Memory B cell (primary cell): Measurements from ENCODE around the gene PRKAG2.

Source experiments
- ATAC-seq: fragments of 150-1000 bp; cut with Tn5 transposase; 2 replicates; pipeline ENCODE4 v1.10.0; 2021; ENCODE audit warnings: low read depth, mild to moderate bottlenecking, moderate library complexity
- DNase-seq, 2 donors: peaks; one replicate each; pipeline ENCODE4 v3.0.0; 2022; ENCODE audit warnings: low spot score in 2 of 2
- H3K27ac Mint-ChIP-seq: one replicate; pipeline ENCODE4 v1.8.0; 2022; ENCODE audit warnings: mild to moderate bottlenecking, moderate library complexity, mixed read lengths
- H3K27me3 Mint-ChIP-seq: one replicate; pipeline ENCODE4 v1.8.0; 2022; ENCODE audit warnings: mixed read lengths
- H3K36me3 Mint-ChIP-seq: one replicate; pipeline ENCODE4 v1.8.0; 2022; ENCODE audit warnings: mild to moderate bottlenecking, mixed read lengths
- H3K4me1 Mint-ChIP-seq: one replicate; pipeline ENCODE4 v1.8.0; 2022; ENCODE audit warnings: mixed read lengths
- H3K4me3 Mint-ChIP-seq: one replicate; pipeline ENCODE4 v1.8.0; 2022; ENCODE audit warnings: mild to moderate bottlenecking, moderate library complexity, mixed read lengths
- H3K9me3 Mint-ChIP-seq: one replicate; pipeline ENCODE4 v1.8.0; 2022; ENCODE audit warnings: mixed read lengths

The PRKAG2 gene

DNA sequence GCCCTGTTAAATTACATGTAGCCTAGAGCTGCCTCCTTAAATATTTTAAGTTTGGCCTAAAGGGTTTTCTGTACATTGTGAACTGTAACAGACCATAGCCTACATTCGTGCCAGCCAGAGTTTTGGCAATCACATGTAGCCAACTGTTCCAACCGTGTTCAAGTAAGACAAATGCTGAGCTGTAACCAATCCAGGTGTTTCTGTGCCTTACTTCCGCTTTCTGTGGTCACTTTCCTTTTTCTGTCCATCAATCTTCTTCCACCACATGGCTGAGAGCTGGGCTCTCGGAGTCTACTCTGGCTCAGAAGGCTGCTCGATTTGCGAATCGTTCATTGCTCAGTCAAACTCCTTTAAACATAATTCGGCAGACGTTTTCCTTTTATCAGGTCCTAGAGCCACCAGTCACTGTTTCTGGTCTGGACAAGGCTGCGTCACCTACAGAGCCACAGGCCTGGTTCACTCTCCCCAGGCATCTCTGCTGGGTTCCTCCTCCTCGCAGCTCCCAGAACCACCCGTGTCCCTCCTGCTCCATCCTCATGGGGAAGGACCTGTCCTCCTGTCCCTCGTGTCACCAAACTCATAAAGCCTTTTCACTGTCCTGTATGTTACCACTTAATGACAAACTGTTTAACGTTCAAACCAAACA is 199.2 kb downstream of the PRKAG2 start:
- Mint-ChIP-seq H3K27ac (peak overlapping the region; percentile 18), H3K4me1 (peaks cover 18% of the 10 kb centered on the region), H3K4me3 (no peak overlapping the region), H3K9me3 (no peaks in the 10 kb centered on the region), H3K27me3 (no peaks in the 10 kb centered on the region), H3K36me3 (peaks cover 29% of the 10 kb centered on the region)
- ATAC-seq, result no peak
- DNase-seq, result no peak

DNA sequence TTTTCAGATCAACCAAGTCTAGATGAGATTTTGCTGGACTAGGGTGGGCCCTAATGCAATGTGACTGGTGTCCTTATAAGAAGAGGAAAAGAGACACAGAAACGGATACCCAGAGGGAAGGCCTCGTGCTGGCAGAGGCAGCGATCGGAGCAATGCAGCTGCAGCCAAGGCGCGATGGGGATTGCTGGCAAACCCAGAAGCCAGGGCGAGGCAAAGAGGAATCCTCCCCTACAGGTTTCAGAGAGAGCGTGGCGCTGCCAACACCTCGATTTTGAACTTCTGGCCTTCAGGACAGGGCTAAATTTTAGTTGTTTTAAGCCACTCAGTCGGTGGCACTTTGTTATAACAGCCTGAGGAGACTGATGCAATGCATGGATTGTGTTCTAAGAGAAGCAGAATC is 200.2 kb downstream of the PRKAG2 start:
- Mint-ChIP-seq H3K4me3 (no peak overlapping the region), H3K27ac (no peak overlapping the region), H3K36me3 (peaks cover 33% of the 10 kb centered on the region), H3K4me1 (peaks cover 16% of the 10 kb centered on the region), H3K27me3 (no peaks in the 10 kb centered on the region), H3K9me3 (no peaks in the 10 kb centered on the region)
- ATAC-seq (no peak), DNase-seq (no peak)

DNA sequence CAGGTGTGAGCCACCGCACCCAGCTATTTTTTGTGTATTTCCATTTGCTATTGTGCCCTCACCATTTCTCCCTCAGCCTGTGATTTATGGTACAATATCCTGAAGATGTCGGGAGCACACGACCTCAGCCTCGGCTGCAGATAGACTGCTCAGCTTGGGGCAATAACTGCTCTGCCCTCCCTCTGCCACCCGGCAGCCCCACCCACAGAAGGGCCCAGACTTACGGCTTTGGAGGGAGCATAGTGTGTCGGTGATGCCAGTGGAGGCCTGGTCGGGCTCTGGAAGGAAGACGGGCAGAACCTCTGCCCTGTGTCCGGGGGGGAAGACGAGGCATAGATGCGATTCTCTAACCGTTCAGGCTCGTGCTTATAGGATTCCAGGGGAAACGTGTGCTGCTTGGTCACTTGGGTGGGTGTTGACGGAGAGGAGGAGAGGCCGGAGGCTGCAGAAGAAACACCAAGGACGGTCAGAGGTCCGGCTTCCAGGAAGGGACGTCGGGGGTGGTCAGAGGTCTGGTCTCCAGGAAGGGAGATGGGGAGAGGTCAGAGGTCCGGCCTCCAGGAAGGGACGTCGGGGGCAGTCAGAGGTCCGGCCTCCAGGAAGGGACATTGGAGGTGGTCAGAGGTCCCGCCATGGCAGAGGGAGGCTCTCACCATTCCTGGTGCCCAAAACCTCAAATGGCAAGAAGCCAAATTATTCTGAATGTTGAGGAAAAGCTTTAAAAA is 201.6 kb downstream of the PRKAG2 start:
- H3K9me3 Mint-ChIP-seq, result peaks cover under 1% of the 10 kb centered on the region
- H3K4me3 Mint-ChIP-seq, result no peak overlapping the region
- peaks cover 14% of the 10 kb centered on the region for H3K4me1 Mint-ChIP-seq
- DNase-seq (no peak), ATAC-seq (no peak)
- peaks cover 35% of the 10 kb centered on the region for H3K36me3 Mint-ChIP-seq
- no peaks in the 10 kb centered on the region for H3K27me3 Mint-ChIP-seq
- no peak overlapping the region for H3K27ac Mint-ChIP-seq

DNA sequence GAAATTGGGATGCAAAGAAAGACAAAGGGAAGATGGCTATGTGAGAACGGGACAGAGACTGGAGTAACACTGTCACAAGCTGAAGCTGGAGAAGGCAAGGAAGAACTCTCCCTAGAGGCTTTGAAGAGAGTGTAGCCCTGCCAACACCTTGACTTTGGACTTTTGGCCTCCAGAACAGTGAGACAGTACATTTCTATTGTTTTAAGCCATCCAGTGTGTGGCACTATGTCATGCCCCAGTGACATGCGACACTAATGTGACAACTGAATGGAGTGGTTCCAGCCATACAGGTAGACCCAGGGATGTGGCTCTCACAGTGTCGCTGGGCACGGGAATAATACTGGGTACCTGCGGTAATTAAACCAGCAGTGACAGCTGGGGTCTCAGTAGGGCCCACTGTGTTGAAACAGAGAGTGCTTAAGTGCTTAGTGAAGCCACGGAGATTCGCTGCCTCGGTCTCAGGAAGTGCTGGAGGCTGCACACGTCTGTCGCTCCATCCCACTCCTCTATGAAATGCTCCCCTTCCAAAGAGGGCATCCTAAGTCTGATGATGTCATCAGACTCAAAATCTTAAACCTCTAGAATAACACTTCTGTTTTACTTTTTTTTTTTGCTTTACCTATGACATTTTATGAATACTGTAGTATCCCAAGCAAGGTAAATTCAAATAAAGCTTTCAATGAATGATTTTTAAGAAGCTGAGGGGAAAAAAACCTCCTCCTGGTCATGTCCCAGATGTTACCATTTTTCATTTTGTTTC is 202.6 kb downstream of the PRKAG2 start:
- no peak overlapping the region for H3K4me3 Mint-ChIP-seq
- H3K27ac Mint-ChIP-seq, result no peak overlapping the region
- no peak for DNase-seq
- peaks cover 5% of the 10 kb centered on the region for H3K9me3 Mint-ChIP-seq
- H3K4me1 Mint-ChIP-seq, result peaks cover 16% of the 10 kb centered on the region
- H3K27me3 Mint-ChIP-seq, result no peaks in the 10 kb centered on the region
- peaks cover 45% of the 10 kb centered on the region for H3K36me3 Mint-ChIP-seq
- no peak for ATAC-seq

- Mint-ChIP-seq H3K9me3 (peaks cover 9% of the 10 kb centered on the region), H3K27ac (no peak overlapping the region), H3K27me3 (no peaks in the 10 kb centered on the region), H3K4me3 (no peak overlapping the region), H3K4me1 (peaks cover 17% of the 10 kb centered on the region), H3K36me3 (peaks cover 54% of the 10 kb centered on the region)
- DNase-seq (no peak), ATAC-seq (no peak)
Measured at GRCh38 chr7:151673216-151673615, 203.7 kb downstream of the PRKAG2 start.

DNA sequence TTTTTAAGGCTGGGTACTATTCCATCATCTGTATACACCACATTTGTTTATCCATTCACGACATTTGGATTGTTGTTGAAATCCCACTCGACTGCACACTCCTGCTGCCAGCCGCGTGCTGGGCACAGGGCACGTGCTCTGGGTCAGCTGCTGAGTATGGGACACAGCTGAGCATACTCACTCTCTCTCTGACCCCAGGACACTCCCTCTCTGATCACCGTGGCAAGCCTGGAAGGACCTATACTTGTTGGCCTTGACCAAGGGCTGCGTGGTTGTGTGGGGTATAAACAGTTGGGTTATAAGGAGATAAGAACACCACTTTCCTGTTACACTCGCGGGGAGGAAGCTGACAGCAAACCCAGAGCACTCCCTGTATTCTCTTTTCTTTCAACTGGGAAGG is 204.2 kb downstream of the PRKAG2 start:
- Mint-ChIP-seq H3K27ac (no peak overlapping the region), H3K4me3 (no peak overlapping the region), H3K4me1 (peaks cover 12% of the 10 kb centered on the region), H3K9me3 (peaks cover 10% of the 10 kb centered on the region), H3K36me3 (peaks cover 58% of the 10 kb centered on the region), H3K27me3 (no peaks in the 10 kb centered on the region)
- no peak for DNase-seq
- ATAC-seq, result no peak

GRCh38 chr7:151671514-151671913 is 205.4 kb downstream of the PRKAG2 start:
- ATAC-seq, result no peak
- no peak for DNase-seq
- H3K27me3 Mint-ChIP-seq, result no peaks in the 10 kb centered on the region
- H3K9me3 Mint-ChIP-seq, result peaks cover 14% of the 10 kb centered on the region
- H3K4me1 Mint-ChIP-seq, result peaks cover 10% of the 10 kb centered on the region
- H3K36me3 Mint-ChIP-seq, result peaks cover 64% of the 10 kb centered on the region
- no peak overlapping the region for H3K4me3 Mint-ChIP-seq
- H3K27ac Mint-ChIP-seq, result no peak overlapping the region

- no peaks in the 10 kb centered on the region for H3K27me3 Mint-ChIP-seq
- peaks cover 14% of the 10 kb centered on the region for H3K9me3 Mint-ChIP-seq
- DNase-seq (no peak), ATAC-seq (no peak)
- no peak overlapping the region for H3K27ac Mint-ChIP-seq
- no peak overlapping the region for H3K4me3 Mint-ChIP-seq
- peaks cover 56% of the 10 kb centered on the region for H3K36me3 Mint-ChIP-seq
- H3K4me1 Mint-ChIP-seq, result peaks cover 8% of the 10 kb centered on the region
Measured at GRCh38 chr7:151669762-151670161, 207.2 kb downstream of the PRKAG2 start.

- Mint-ChIP-seq H3K27me3 (no peaks in the 10 kb centered on the region), H3K4me1 (peaks cover 10% of the 10 kb centered on the region), H3K4me3 (no peak overlapping the region), H3K27ac (no peak overlapping the region), H3K36me3 (peaks cover 40% of the 10 kb centered on the region), H3K9me3 (peaks cover 14% of the 10 kb centered on the region)
- DNase-seq (no peak), ATAC-seq (no peak)
Measured at GRCh38 chr7:151666886-151667285, 210.0 kb downstream of the PRKAG2 start.

GRCh38 chr7:151665368-151665767 is 211.5 kb downstream of the PRKAG2 start:
- Mint-ChIP-seq H3K27me3 (no peaks in the 10 kb centered on the region), H3K4me3 (no peak overlapping the region), H3K36me3 (peaks cover 35% of the 10 kb centered on the region), H3K4me1 (peaks cover 10% of the 10 kb centered on the region), H3K9me3 (peaks cover 14% of the 10 kb centered on the region), H3K27ac (no peak overlapping the region)
- DNase-seq (no peak), ATAC-seq (no peak)

GRCh38 chr7:151664268-151664667 is 212.6 kb downstream of the PRKAG2 start:
- Mint-ChIP-seq H3K27ac (no peak overlapping the region), H3K4me1 (peaks cover 4% of the 10 kb centered on the region), H3K4me3 (no peak overlapping the region), H3K36me3 (peaks cover 24% of the 10 kb centered on the region), H3K27me3 (no peaks in the 10 kb centered on the region), H3K9me3 (peaks cover 9% of the 10 kb centered on the region)
- ATAC-seq (no peak), DNase-seq (no peak)

GRCh38 chr7:151663382-151664100 is 213.4 kb downstream of the PRKAG2 start:
- Mint-ChIP-seq H3K36me3 (peaks cover 18% of the 10 kb centered on the region), H3K9me3 (peaks cover 5% of the 10 kb centered on the region), H3K27ac (no peak overlapping the region), H3K4me1 (peaks cover 5% of the 10 kb centered on the region), H3K27me3 (no peaks in the 10 kb centered on the region), H3K4me3 (no peak overlapping the region)
- DNase-seq, result no peak
- ATAC-seq, result no peak

GRCh38 chr7:151662251-151662826 is 214.6 kb downstream of the PRKAG2 start:
- ATAC-seq (no peak), DNase-seq (no peak)
- Mint-ChIP-seq H3K27me3 (no peaks in the 10 kb centered on the region), H3K4me3 (no peak overlapping the region), H3K27ac (no peak overlapping the region), H3K9me3 (peaks cover 3% of the 10 kb centered on the region), H3K4me1 (peaks cover 5% of the 10 kb centered on the region), H3K36me3 (peaks cover 6% of the 10 kb centered on the region)
